ENCODE results near the gene CNTNAP2.
"Not testable (repeated sequence)": the region's sequence is repeated elsewhere in the genome, so short reads cannot be mapped to it uniquely, and the experiment has no call there.

The CNTNAP2 gene

GRCh38 chr7:148451526-148451925, 2334.9 kb downstream of the CNTNAP2 start:
- DNase-seq (ENCODE audit: low read depth) = not testable (repeated sequence)

GRCh38 chr7:148456351-148456750, 2339.8 kb downstream of the CNTNAP2 start:
- DNase-seq (ENCODE audit: low read depth) = no peak

GRCh38 chr7:148457310-148457921, 2340.8 kb downstream of the CNTNAP2 start:
- no peak for DNase-seq (ENCODE audit: low read depth)

GRCh38 chr7:148458263-148458662, 2341.7 kb downstream of the CNTNAP2 start:
- DNase-seq (ENCODE audit: low read depth) = no peak

GRCh38 chr7:148461392-148462179, 2345.0 kb downstream of the CNTNAP2 start:
- no peak for DNase-seq (ENCODE audit: low read depth)

- not testable (repeated sequence) for DNase-seq (ENCODE audit: low read depth)
These were observed 2346.2 kb downstream of the CNTNAP2 start for GRCh38 chr7:148462774-148463173.

- DNase-seq (ENCODE audit: low read depth) = no peak
These were observed 2346.6 kb downstream of the CNTNAP2 start for GRCh38 chr7:148463210-148463609.

- DNase-seq (ENCODE audit: low read depth) = no peak
These were observed 2348.3 kb downstream of the CNTNAP2 start for GRCh38 chr7:148464947-148465346.

- DNase-seq (ENCODE audit: low read depth) = not testable (repeated sequence)
These were observed 2348.8 kb downstream of the CNTNAP2 start for GRCh38 chr7:148465441-148465840.

GRCh38 chr7:148466120-148466519, 2349.5 kb downstream of the CNTNAP2 start:
- no peak for DNase-seq (ENCODE audit: low read depth)

- DNase-seq (ENCODE audit: low read depth) = no peak
These were observed 2352.1 kb downstream of the CNTNAP2 start for GRCh38 chr7:148468700-148469098.
